ENCODE data around the gene UCK2.

UCK2 gene

GRCh38 chr1:165900576-165901380 lies 73.4 kb downstream of the UCK2 start:
- DNase-seq (ENCODE audit: low spot score): no peak

GRCh38 chr1:165902565-165902964 lies 75.2 kb downstream of the UCK2 start:
- DNase-seq (ENCODE audit: low spot score): no peak

- no peak for DNase-seq (ENCODE audit: low spot score)
Observed at GRCh38 chr1:165903672-165904071, 76.3 kb downstream of the UCK2 start.

GRCh38 chr1:165904948-165905347 lies 77.5 kb downstream of the UCK2 start:
- DNase-seq (ENCODE audit: low spot score): no peak

- DNase-seq (ENCODE audit: low spot score): no peak
Observed at GRCh38 chr1:165905853-165906252, 78.4 kb downstream of the UCK2 start.

- DNase-seq (ENCODE audit: low spot score): no peak
Observed at GRCh38 chr1:165907256-165907857, 79.9 kb downstream of the UCK2 start.

- DNase-seq (ENCODE audit: low spot score): no peak
Observed at GRCh38 chr1:165910764-165911421, 83.5 kb downstream of the UCK2 start.

GRCh38 chr1:165911609-165912281 lies 84.3 kb downstream of the UCK2 start:
- DNase-seq (ENCODE audit: low spot score): no peak

- no peak for DNase-seq (ENCODE audit: low spot score)
Observed at GRCh38 chr1:165912638-165913037, 85.2 kb downstream of the UCK2 start.

- peak; percentile 73 for DNase-seq (ENCODE audit: low spot score)
Observed at GRCh38 chr1:165914136-165914798, 86.9 kb downstream of the UCK2 start.

GRCh38 chr1:165915480-165915879 lies 88.1 kb downstream of the UCK2 start:
- no peak for DNase-seq (ENCODE audit: low spot score)

GRCh38 chr1:165915932-165916348 lies 88.5 kb downstream of the UCK2 start:
- peak; percentile 61 for DNase-seq (ENCODE audit: low spot score)

- no peak for DNase-seq (ENCODE audit: low spot score)
Observed at GRCh38 chr1:165917166-165917565, 89.8 kb downstream of the UCK2 start.

- no peak for DNase-seq (ENCODE audit: low spot score)
Observed at GRCh38 chr1:165924117-165924516, 96.7 kb downstream of the UCK2 start.

GRCh38 chr1:165925498-165926079 lies 98.2 kb downstream of the UCK2 start:
- DNase-seq (ENCODE audit: low spot score): no peak

GRCh38 chr1:165927169-165927568 lies 99.8 kb downstream of the UCK2 start:
- DNase-seq (ENCODE audit: low spot score): no peak

GRCh38 chr1:165928075-165928731 lies 100.8 kb downstream of the UCK2 start:
- DNase-seq (ENCODE audit: low spot score): peak; percentile 60

GRCh38 chr1:165930961-165931360 lies 103.5 kb downstream of the UCK2 start:
- DNase-seq (ENCODE audit: low spot score): no peak

- no peak for DNase-seq (ENCODE audit: low spot score)
Observed at GRCh38 chr1:165933446-165934170, 106.2 kb downstream of the UCK2 start.

- no peak for DNase-seq (ENCODE audit: low spot score)
Observed at GRCh38 chr1:165936542-165936941, 109.1 kb downstream of the UCK2 start.

Measured in hematopoietic multipotent progenitor cell treated with erythropoietin and hydrocortisone succinate and interleukin-3 and kit ligand, for 15 days (in vitro differentiated cells).